Kidney (tissue), 14 donors: Measurements from ENCODE around the gene TEPSIN. TPM values are rescaled to one million over a fixed set of nuclear protein-coding genes. Genes with fewer than 3 reads are reported as not detected.
A peak's percentile ranks its signal among the peaks of the same experiment; 100 is the strongest.

ENCODE experiments used
- DNase-seq, 5 donors: peaks; one replicate each; pipeline ENCODE4 v3.0.0-alpha.2; 2013 to 2020
- FAIRE-seq: peaks from 2 replicates; lab custom pipeline; 2012; peaks lifted over from hg19 to GRCh38; lab: Jason Lieb, UNC
- H3K27ac ChIP-seq, 2 donors: one replicate each; pipeline ENCODE4 v1.7.0; 2013; ENCODE audit warnings: low read depth in 2 of 2, low read length in 2 of 2, inconsistent platforms in 1 of 2
- H3K27me3 ChIP-seq: one replicate; pipeline ENCODE4 v1.7.1; 2013; ENCODE audit warnings: low read length, inconsistent platforms; ENCODE audit not compliant: control insufficient read depth, insufficient read depth
- H3K36me3 ChIP-seq, 3 donors: one replicate each; pipeline versions ENCODE4 v1.7.0 to v1.7.1; 2013; ENCODE audit warnings: low read length in 3 of 3, control low read depth in 1 of 3, inconsistent platforms in 1 of 3; ENCODE audit not compliant: insufficient read depth in 3 of 3, control insufficient read depth in 2 of 3
- H3K4me1 ChIP-seq, 3 donors: one replicate each; pipeline versions ENCODE4 v1.7.0 to v1.7.1; 2013; ENCODE audit warnings: low read length in 3 of 3, inconsistent platforms in 1 of 3, low read depth in 1 of 3; ENCODE audit not compliant: control insufficient read depth in 2 of 3, insufficient read depth in 2 of 3
- H3K4me3 ChIP-seq, 3 donors: one replicate each; pipeline versions ENCODE4 v1.7.0 to v1.8.1; 2013; ENCODE audit warnings: low read length in 3 of 3, control low read depth in 1 of 3, inconsistent platforms in 1 of 3
- H3K9ac ChIP-seq, 3 donors: one replicate each; pipeline versions ENCODE4 v1.7.0 to v1.7.1; 2013; ENCODE audit warnings: low read length in 3 of 3, control low read depth in 1 of 3, inconsistent platforms in 1 of 3
- H3K9me3 ChIP-seq, 3 donors: one replicate each; pipeline versions ENCODE4 v1.7.0 to v1.7.1; 2013; ENCODE audit warnings: low read length in 3 of 3, control low read depth in 1 of 3, inconsistent platforms in 1 of 3; ENCODE audit not compliant: control insufficient read depth in 2 of 3, insufficient read depth in 1 of 3
- intact Hi-C: fragments of 100-400 bp; cut with DNase I; formaldehyde crosslinking; loops from one replicate; pipeline ENCODE4 v1.11.1; 2022
- polyA plus RNA-seq: library from polyadenylated mRNA; stranded (reverse); fragments of 350-450 nt; fragmentation: Illumina TruSeq; extraction: RNeasy Lipid Tissue Mini Kit (QIAGEN cat#74804); gene quantifications from one replicate; pipeline ENCODE4 v1.2.3, GENCODE V29; 2014; ENCODE audit warnings: low read depth, low replicate concordance; ENCODE audit not compliant: insufficient read depth
- total RNA-seq: library from RNA; stranded (reverse); fragmentation: NEBNext Ultra II Directional; extraction: Animal tissue kit (Norgen Biotek cat#: 25700); gene quantifications from one replicate; pipeline ENCODE4 v1.2.1, GENCODE V29; 2021
- TF ChIP-seq, protein P1 (sequence below): IDR thresholded peaks from 3 replicates; pipeline ENCODE4 v1.5.1; 2012; ENCODE audit warnings: mild to moderate bottlenecking, moderate library complexity, borderline replicate concordance; ENCODE audit not compliant: insufficient read depth; ENCODE audit errors: extremely low read depth
- donor health status: control.
- donor health status: control.
- donor health status: control.
- donor health status: control.
- donor health status: control.
- donor health status: DM: yes; HTN: yes; CAD: no.
- donor health status: Normal renal cell carcinoma (clear cell type).

The TEPSIN gene
- total and polyA plus RNA-seq, 2 donors from 2014 or later: 13.9 to 42.8 TPM

DNA sequence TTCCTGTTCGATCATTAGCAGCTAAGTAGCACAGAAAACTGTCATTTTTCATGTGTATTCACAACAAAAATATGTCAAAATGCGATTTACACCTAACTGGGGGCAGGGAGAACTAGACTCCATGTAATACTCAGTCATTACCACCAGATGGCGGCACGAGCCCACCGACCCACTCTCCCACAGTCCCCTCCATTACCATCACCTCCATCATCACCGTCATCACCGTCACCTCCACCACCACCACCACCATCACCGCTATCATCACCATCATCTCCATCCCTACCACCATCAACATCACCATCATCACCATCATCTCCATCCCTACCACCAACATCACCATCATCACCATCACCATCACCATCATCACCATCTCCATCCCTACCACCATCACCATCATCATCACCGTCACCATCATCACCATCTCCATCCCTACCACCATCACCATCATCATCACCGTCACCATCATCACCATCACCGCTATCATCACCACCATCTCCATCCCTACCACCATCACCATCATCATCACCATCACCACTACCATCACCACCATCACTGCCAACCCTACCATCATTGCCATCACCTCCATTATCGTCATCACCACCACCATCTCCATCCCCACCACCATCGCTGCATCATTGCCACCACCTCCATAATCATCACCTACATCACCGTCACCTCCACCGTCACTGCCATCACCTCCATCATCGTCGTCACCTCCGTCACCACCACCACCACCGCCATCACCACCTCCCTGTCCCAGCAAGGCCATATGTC lies 14.7 kb upstream of the TEPSIN start:
- Histone ChIP-seq H3K4me1 (peaks cover 0 to 17% (median 12%) of the 10 kb centered on the region in 3 donors), H3K4me3 (no peak overlapping the region), H3K9me3 (no peaks in the 10 kb centered on the region), H3K27ac (no peak overlapping the region), H3K9ac (no peak overlapping the region), H3K27me3 (no peaks in the 10 kb centered on the region), H3K36me3 (peaks cover 0 to 13% (median 5%) of the 10 kb centered on the region in 3 donors)
- intact Hi-C loops: loop anchor here (10.0 kb wide), 1 partner anchor 231 kb away; no protein-coding TSS in a partner anchor
- peak in 2 of 5 donors; percentile 62 to 66 for DNase-seq
- FAIRE-seq: no peak
- TF ChIP-seq, protein P1, sequence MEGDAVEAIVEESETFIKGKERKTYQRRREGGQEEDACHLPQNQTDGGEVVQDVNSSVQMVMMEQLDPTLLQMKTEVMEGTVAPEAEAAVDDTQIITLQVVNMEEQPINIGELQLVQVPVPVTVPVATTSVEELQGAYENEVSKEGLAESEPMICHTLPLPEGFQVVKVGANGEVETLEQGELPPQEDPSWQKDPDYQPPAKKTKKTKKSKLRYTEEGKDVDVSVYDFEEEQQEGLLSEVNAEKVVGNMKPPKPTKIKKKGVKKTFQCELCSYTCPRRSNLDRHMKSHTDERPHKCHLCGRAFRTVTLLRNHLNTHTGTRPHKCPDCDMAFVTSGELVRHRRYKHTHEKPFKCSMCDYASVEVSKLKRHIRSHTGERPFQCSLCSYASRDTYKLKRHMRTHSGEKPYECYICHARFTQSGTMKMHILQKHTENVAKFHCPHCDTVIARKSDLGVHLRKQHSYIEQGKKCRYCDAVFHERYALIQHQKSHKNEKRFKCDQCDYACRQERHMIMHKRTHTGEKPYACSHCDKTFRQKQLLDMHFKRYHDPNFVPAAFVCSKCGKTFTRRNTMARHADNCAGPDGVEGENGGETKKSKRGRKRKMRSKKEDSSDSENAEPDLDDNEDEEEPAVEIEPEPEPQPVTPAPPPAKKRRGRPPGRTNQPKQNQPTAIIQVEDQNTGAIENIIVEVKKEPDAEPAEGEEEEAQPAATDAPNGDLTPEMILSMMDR: peak; percentile 88

DNA sequence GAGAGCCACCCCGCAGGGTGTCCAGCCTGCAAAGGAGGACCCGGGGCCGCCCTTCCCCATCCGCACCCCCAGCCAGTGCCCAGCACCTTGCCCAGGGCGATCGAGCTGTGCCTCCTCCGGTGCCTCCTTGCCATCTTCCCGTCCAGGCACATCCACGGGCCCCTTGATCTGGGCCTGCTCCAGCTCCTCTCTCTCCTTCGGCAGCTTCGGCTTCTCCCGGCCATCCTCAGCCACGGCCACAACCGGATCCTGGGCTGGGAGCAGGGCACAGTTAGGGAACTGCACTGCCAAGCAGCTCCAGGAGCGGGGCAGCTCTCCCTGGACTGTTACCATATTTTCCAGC lies 14.1 kb upstream of the TEPSIN start:
- TF ChIP-seq, protein P1: no peak
- Histone ChIP-seq H3K27ac (no peak overlapping the region), H3K9me3 (no peaks in the 10 kb centered on the region), H3K36me3 (peaks cover 0 to 13% (median 4%) of the 10 kb centered on the region in 3 donors), H3K9ac (no peak overlapping the region), H3K4me3 (no peak overlapping the region), H3K27me3 (no peaks in the 10 kb centered on the region), H3K4me1 (peaks cover 0 to 17% (median 12%) of the 10 kb centered on the region in 3 donors)
- peak in 1 of 5 donors; percentile 62 for DNase-seq
- FAIRE-seq: no peak
- intact Hi-C loops: loop anchor here (10.0 kb wide), 1 partner anchor 232 kb away; no protein-coding TSS in a partner anchor

DNA sequence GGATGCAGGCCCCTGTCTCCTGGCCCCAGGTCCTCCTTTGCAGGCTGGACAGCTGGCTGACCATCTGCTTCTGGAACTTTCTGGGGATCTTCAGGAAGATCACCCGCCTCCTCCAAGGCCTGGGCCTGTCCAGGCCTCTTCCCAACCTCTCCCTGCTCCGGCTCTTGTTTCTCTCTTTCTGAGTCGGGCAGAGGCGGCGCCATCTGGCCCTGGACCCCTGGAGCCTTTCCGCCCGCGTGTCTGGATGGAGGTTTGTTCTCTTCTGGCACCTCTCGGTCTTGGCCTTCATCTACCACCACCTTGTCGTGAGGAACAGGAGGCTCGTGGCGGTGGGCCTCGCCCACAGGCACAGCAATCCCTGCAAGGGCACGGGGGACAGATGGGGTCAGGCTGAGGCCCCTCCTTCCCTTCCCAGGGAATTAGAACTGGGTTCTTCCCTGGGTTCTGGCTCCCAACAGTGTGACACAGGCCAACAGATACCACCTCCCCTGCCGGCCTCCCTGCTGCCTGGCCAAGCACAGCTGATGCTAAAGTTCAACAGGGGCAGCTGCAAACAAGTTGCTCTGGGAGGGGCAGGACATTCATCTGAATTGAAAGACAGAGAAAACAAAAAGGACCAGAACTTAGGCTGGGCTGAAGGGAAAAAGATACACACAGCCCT lies 13.6 kb upstream of the TEPSIN start:
- FAIRE-seq (no peak), DNase-seq (peak in 1 of 5 donors; percentile 63)
- H3K4me3 ChIP-seq: no peak overlapping the region
- intact Hi-C loops: loop anchor here (10.0 kb wide), 1 partner anchor 232 kb away; no protein-coding TSS in a partner anchor
- H3K27me3 ChIP-seq: no peaks in the 10 kb centered on the region
- no peak overlapping the region for H3K27ac ChIP-seq
- TF ChIP-seq, protein P1: no peak
- H3K36me3 ChIP-seq: peaks cover 0 to 13% (median 4%) of the 10 kb centered on the region in 3 donors
- H3K9ac ChIP-seq: no peak overlapping the region
- peaks cover 0 to 17% (median 12%) of the 10 kb centered on the region in 3 donors for H3K4me1 ChIP-seq
- H3K9me3 ChIP-seq: no peaks in the 10 kb centered on the region
